K562 (cell line): ENCODE data around the gene RHBDL3. TPM values are rescaled to one million over a fixed set of nuclear protein-coding genes. Genes with fewer than 3 reads are reported as not detected.

Experiments used
- ATAC-seq: fragments of 200-7000 bp; cut with Tn5 transposase; 3 replicates; pipeline ENCODE4 v1.9.1; 2020; ENCODE audit warnings: moderate library complexity
- BruUV-seq: library from RNA; stranded (reverse); fragments of 400-500 nt; replicated peaks from 2 replicates; lab custom pipeline; 2021; lab: Mats Ljungman, UMichigan
- CTCF ChIA-PET: fragments of 300-600 bp; formaldehyde crosslinking; extraction: SDS; loops from one replicate; lab custom pipeline; 2021; ENCODE audit warnings: low intra/inter-chr PET ratio; lab: Yijun Ruan, JAX
- POLR2A ChIA-PET: fragments of 300-600, 350-650 bp; sonication (Branson Sonifier 250); formaldehyde crosslinking; extraction: SDS; loops from one replicate; lab custom pipeline; 2021; ENCODE audit warnings: antibody characterized with exemption, inconsistent platforms; lab: Yijun Ruan, JAX
- DNase-seq, 4 experiments: peaks; one replicate each; pipeline versions ENCODE4 v3.0.0 to v3.0.0-alpha.2; 2011 to 2018; ENCODE audit warnings: low spot score in 3 of 4, mixed read lengths in 3 of 4; ENCODE audit errors: extremely low read depth in 1 of 4
- FAIRE-seq: peaks from 2 replicates; lab custom pipeline; 2011; peaks lifted over from hg19 to GRCh38; lab: Jason Lieb, UNC
- H2AFZ ChIP-seq: 2 replicates; pipeline ENCODE4 v1.6.0; 2011; ENCODE audit warnings: low read depth, low read length, control low read depth, inconsistent platforms
- H3K27ac ChIP-seq: fragments of 200-600 bp; 3 replicates; pipeline ENCODE4 v1.8.0; 2011; ENCODE audit warnings: low read depth, mild to moderate bottlenecking, control low read depth, inconsistent platforms, low read length, moderate library complexity, mixed read lengths; ENCODE audit errors: extremely low read depth
- H3K27me3 ChIP-seq, 2 experiments: fragments of 300-600 bp in 1 of 2; 2 replicates in 1 of 2; 3 replicates in 1 of 2; pipeline versions ENCODE4 v1.6.0 to v1.8.0; 2011; ENCODE audit warnings: inconsistent platforms in 2 of 2, low read length in 2 of 2, mild to moderate bottlenecking in 1 of 2, mixed read lengths in 1 of 2, moderate library complexity in 1 of 2; ENCODE audit not compliant: control insufficient read depth in 2 of 2, insufficient read depth in 2 of 2
- H3K36me3 ChIP-seq: fragments of 300-600 bp; 3 replicates; pipeline ENCODE4 v1.8.0; 2011; ENCODE audit warnings: mild to moderate bottlenecking, low read length, inconsistent platforms; ENCODE audit not compliant: control insufficient read depth, insufficient read depth
- H3K4me1 ChIP-seq, 2 experiments: fragments of 200-600 bp in 1 of 2; replicated peaks in 1 of 2; 2 replicates in 1 of 2; 3 replicates in 1 of 2; pipeline versions ENCODE4 v1.5.1 to v1.8.0; 2011; ENCODE audit warnings: inconsistent platforms in 2 of 2, low read length in 2 of 2, mild to moderate bottlenecking in 1 of 2, mixed read lengths in 1 of 2, moderate library complexity in 1 of 2; ENCODE audit not compliant: control insufficient read depth in 2 of 2, insufficient read depth in 2 of 2
- H3K4me2 ChIP-seq: 2 replicates; pipeline ENCODE4 v1.6.1; 2011; ENCODE audit warnings: low read length, control low read depth, inconsistent platforms, mixed read lengths; ENCODE audit not compliant: insufficient read depth
- H3K4me3 ChIP-seq: fragments of 200-600 bp; sonication (generic), shearing (Covaris generic); 2 replicates; pipeline ENCODE4 v1.5.1; 2016; ENCODE audit warnings: control low read depth, inconsistent platforms
- H3K79me2 ChIP-seq: fragments of 200-600 bp; 3 replicates; pipeline ENCODE4 v1.8.0; 2011; ENCODE audit warnings: low read length, inconsistent platforms; ENCODE audit not compliant: control insufficient read depth, insufficient read depth
- H3K9ac ChIP-seq, 2 experiments: 2 replicates each; pipeline versions ENCODE4 v1.6.0 to v1.6.1; 2011; ENCODE audit warnings: low read depth in 2 of 2, low read length in 2 of 2, control low read depth in 1 of 2, inconsistent platforms in 1 of 2, mild to moderate bottlenecking in 1 of 2, mixed read lengths in 1 of 2; ENCODE audit not compliant: insufficient read depth in 1 of 2
- H3K9me1 ChIP-seq: one replicate; pipeline ENCODE4 v1.6.0; 2011; ENCODE audit warnings: inconsistent platforms, mild to moderate bottlenecking, low read length, moderate library complexity; ENCODE audit not compliant: control insufficient read depth, insufficient read depth
- H3K9me3 ChIP-seq: replicated peaks from 2 replicates; pipeline ENCODE4 v1.5.1; 2011; ENCODE audit warnings: low read depth, low read length, inconsistent platforms; ENCODE audit not compliant: control insufficient read depth, insufficient read depth
- H4K20me1 ChIP-seq: replicated peaks from 2 replicates; pipeline ENCODE4 v1.6.1; 2011; ENCODE audit warnings: low read length, inconsistent platforms, mixed read lengths; ENCODE audit not compliant: control insufficient read depth, insufficient read depth
- ATF1 ChIP-seq, 2 experiments: fragments of 450-650 bp in 1 of 2; IDR thresholded peaks; 2 replicates each; pipeline ENCODE4 v1.6.1; 2016; ENCODE audit warnings: missing compliant biosample characterization in 1 of 2, missing genetic modification characterization in 1 of 2
- BRD4 ChIP-seq: fragments of 200-600 bp; sonication (generic); IDR thresholded peaks from 2 replicates; pipeline ENCODE4 v1.6.1; 2017; ENCODE audit warnings: inconsistent platforms
- CC2D1A ChIP-seq: fragments of 450-650 bp; IDR thresholded peaks from 2 replicates; pipeline ENCODE4 v1.6.1; 2017; ENCODE audit warnings: mild to moderate bottlenecking
- FOXA3 ChIP-seq, 2 experiments: fragments of 450-650 bp in 1 of 2; sonication (generic) in 1 of 2; formaldehyde crosslinking; IDR thresholded peaks in 1 of 2; conservative IDR thresholded peaks in 1 of 2; 2 replicates each; pipeline versions ENCODE4 v1.4.0 to v1.8.0; 2020 to 2022; ENCODE audit warnings: mild to moderate bottlenecking in 2 of 2, missing genetic modification reagents in 1 of 2
- KDM1A ChIP-seq, 2 experiments: fragments of 450-650 bp; IDR thresholded peaks; 2 replicates each; pipeline ENCODE4 v1.6.1; 2016; ENCODE audit warnings: mild to moderate bottlenecking in 2 of 2
- MTA1 ChIP-seq: fragments of 450-650 bp; IDR thresholded peaks from 2 replicates; pipeline ENCODE4 v1.6.1; 2017; ENCODE audit warnings: borderline replicate concordance
- NR2C1 ChIP-seq, 2 experiments: fragments of 450-650 bp; IDR thresholded peaks; 2 replicates each; pipeline ENCODE4 v1.6.1; 2017; ENCODE audit warnings: mild to moderate bottlenecking in 2 of 2, antibody characterized with exemption in 1 of 2, inconsistent platforms in 1 of 2, missing compliant biosample characterization in 1 of 2, missing genetic modification characterization in 1 of 2
- PCBP1 ChIP-seq: fragments of 200-400 bp; formaldehyde crosslinking; IDR thresholded peaks from 2 replicates; pipeline ENCODE4 v1.6.1; 2018; ENCODE audit warnings: mild to moderate bottlenecking, low read depth, low read length; ENCODE audit not compliant: poor library complexity, severe bottlenecking
- PYGO2 ChIP-seq: fragments of 450-650 bp; IDR thresholded peaks from 2 replicates; pipeline ENCODE4 v1.6.1; 2016; ENCODE audit warnings: mild to moderate bottlenecking, missing genetic modification characterization, moderate library complexity, missing compliant biosample characterization
- SRSF1 ChIP-seq: fragments of 200-400 bp; formaldehyde crosslinking; IDR thresholded peaks from 2 replicates; pipeline ENCODE4 v1.6.1; 2017; ENCODE audit warnings: mild to moderate bottlenecking, low read depth, low read length, moderate library complexity
- TAF1 ChIP-seq: IDR thresholded peaks from 2 replicates; pipeline ENCODE4 v1.6.1; 2011; ENCODE audit warnings: mild to moderate bottlenecking, low read length, moderate library complexity; ENCODE audit not compliant: insufficient read depth, control insufficient read depth, severe bottlenecking; ENCODE audit errors: extremely low read depth
- ZFP36 ChIP-seq: fragments of 150-350 bp; IDR thresholded peaks from 2 replicates; pipeline ENCODE4 v1.6.1; 2018; ENCODE audit warnings: low read length, low read depth; ENCODE audit not compliant: partially characterized antibody
- ZNF212 ChIP-seq: fragments of 450-650 bp; formaldehyde crosslinking; IDR thresholded peaks from 2 replicates; pipeline ENCODE4 v1.4.0; 2020; ENCODE audit warnings: mild to moderate bottlenecking
- ZNF57 ChIP-seq: fragments of 450-650 bp; formaldehyde crosslinking; IDR thresholded peaks from 2 replicates; pipeline ENCODE4 v1.4.0; 2020; ENCODE audit warnings: mild to moderate bottlenecking, moderate library complexity
- ZNF778 ChIP-seq: fragments of 450-650 bp; formaldehyde crosslinking; IDR thresholded peaks from 2 replicates; pipeline ENCODE4 v1.4.0; 2020; ENCODE audit warnings: mild to moderate bottlenecking, moderate library complexity
- WGBS: fragments of 100-300 bp; shearing (Covaris generic); methylation state at CpG from one replicate; pipeline ENCODE4 v1.1.6; 2016; ENCODE audit warnings: low coverage, mixed read lengths; ENCODE audit not compliant: insufficient coverage; ENCODE audit errors: missing lambda C conversion rate; 5-methylcytosine and 5-hydroxymethylcytosine counted together
- in situ Hi-C: fragments of 300-500 bp; cut with MboI; formaldehyde crosslinking; loops from 4 replicates; pipeline ENCODE4 v1.15.0; 2018; ENCODE audit warnings: inconsistent platforms, mixed read lengths
- intact Hi-C: fragments of 100-400 bp; cut with micrococcal nuclease; formaldehyde crosslinking; loops from 2 replicates; pipeline ENCODE4 v1.14.2; 2022
- polyA plus RNA-seq, 8 experiments: library from polyadenylated mRNA; depleted of rRNA in 4 of 8; stranded (reverse) in 5 of 8; unstranded in 3 of 8; fragments of >200 nt; fragmentation: Nextera tagmentation in 2 of 8; fragmentation: Illumina TruSeq in 1 of 8; extraction: Ambion mirVana in 2 of 8; extraction: Trizol in 1 of 8; gene quantifications; 2 replicates each; pipeline versions ENCODE4 v1.2.1 to v1.2.3, GENCODE V29; 2011 to 2014; ENCODE audit warnings: inconsistent platforms in 1 of 8, missing spikeins in 1 of 8
- total RNA-seq, 7 experiments: library from RNA; depleted of rRNA in 6 of 7; stranded (reverse); fragments of >200 nt in 6 of 7; fragmentation: Illumina TruSeq in 2 of 7; extraction: Trizol in 2 of 7; gene quantifications; 2 replicates each; pipeline versions ENCODE4 v1.2.1 to v1.2.3, GENCODE V29; 2011 to 2021; ENCODE audit warnings: low replicate concordance in 1 of 7
- TF ChIP-seq, protein P1 (sequence below): conservative IDR thresholded peaks from 2 replicates; pipeline ENCODE4 v1.6.1; 2011; ENCODE audit warnings: low read depth, mild to moderate bottlenecking, low read length; ENCODE audit not compliant: control insufficient read depth
- TF ChIP-seq, protein P2 (sequence below): sonication (generic); formaldehyde crosslinking; IDR thresholded peaks from 2 replicates; pipeline ENCODE4 v1.5.0; 2020; ENCODE audit warnings: missing genetic modification reagents

The RHBDL3 gene
- total and polyA plus RNA-seq, 9 of the 15 experiments (the other 6 are each of a cell fraction or from before 2014, with no cell fraction given), result 0.06 to 0.31 (median 0.09) TPM; not detected in 4

DNA sequence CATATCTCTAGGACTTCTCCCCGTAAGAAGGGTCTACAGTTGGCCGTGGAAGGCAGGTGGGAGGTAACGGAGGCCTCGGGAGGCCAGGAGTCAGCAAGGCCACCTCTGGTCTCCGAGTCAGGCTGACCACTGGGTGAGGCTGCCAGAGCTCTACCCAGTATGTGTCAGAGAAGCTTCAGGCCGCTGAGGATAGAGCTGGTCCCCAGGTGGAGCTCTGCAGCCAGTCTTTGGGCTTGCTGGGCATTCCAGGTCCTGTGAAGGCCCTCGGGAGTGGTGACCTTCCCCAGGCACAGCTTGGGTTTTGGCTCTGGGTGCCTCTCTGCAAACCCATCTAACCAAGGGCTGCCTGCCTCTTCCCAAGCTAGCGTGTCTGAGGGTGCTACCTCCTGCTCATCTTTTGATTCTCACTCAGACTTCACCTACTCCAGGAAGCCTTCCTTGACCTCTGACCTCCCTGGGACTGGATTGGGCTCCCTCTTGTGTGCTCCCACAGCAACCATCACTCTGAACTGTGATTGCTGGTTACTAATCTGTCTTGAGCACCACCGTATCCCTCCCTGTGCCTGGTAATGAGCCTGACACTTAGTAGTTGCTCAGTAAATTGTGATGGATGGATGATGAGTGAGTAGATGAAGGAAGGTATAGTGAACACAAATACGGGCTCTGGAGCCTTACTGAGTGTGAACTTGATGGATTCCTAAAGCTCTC is 22.3 kb downstream of the RHBDL3 start:
- intact Hi-C loops, result no loop called here
- no peak for DNase-seq
- TF ChIP-seq PYGO2 (tag) (no peak), KDM1A (IDR thresholded peaks at IDR 0.05) (peak; percentile 71 to 77; a peak in 3 of 4 replicates), ZNF57 (CRISPR knock-in tag) (no peak), MTA1 (no peak), ZFP36 (peak; percentile 87), ATF1 (CRISPR knock-in tag; IDR thresholded peaks at IDR 0.05) (no peak), ATF1 (tag; IDR thresholded peaks at IDR 0.05) (no peak), CC2D1A (no peak), FOXA3 (CRISPR knock-in tag; conservative IDR thresholded peaks at IDR 0.05 in 1 of 2, IDR thresholded peaks at IDR 0.05 in 1 of 2) (no peak), SRSF1 (no peak), ZNF212 (CRISPR knock-in tag) (no peak), TAF1 (no peak), BRD4 (no peak), PCBP1 (no peak), NR2C1 (IDR thresholded peaks at IDR 0.05) (peak; percentile 80), NR2C1 (tag; IDR thresholded peaks at IDR 0.05) (peak; percentile 61), ZNF778 (CRISPR knock-in tag) (no peak)
- TF ChIP-seq, protein P1, sequence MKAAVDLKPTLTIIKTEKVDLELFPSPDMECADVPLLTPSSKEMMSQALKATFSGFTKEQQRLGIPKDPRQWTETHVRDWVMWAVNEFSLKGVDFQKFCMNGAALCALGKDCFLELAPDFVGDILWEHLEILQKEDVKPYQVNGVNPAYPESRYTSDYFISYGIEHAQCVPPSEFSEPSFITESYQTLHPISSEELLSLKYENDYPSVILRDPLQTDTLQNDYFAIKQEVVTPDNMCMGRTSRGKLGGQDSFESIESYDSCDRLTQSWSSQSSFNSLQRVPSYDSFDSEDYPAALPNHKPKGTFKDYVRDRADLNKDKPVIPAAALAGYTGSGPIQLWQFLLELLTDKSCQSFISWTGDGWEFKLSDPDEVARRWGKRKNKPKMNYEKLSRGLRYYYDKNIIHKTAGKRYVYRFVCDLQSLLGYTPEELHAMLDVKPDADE, result no peak
- TF ChIP-seq, protein P2, sequence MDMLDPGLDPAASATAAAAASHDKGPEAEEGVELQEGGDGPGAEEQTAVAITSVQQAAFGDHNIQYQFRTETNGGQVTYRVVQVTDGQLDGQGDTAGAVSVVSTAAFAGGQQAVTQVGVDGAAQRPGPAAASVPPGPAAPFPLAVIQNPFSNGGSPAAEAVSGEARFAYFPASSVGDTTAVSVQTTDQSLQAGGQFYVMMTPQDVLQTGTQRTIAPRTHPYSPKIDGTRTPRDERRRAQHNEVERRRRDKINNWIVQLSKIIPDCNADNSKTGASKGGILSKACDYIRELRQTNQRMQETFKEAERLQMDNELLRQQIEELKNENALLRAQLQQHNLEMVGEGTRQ, result no peak

More for the DNA sequence above, 22.3 kb downstream of the RHBDL3 start:
- ChIA-PET CTCF (no interaction called here), POLR2A (interaction anchor here (1.1 to 2.7 kb wide), 3 partner anchors 10 to 15 kb away, joined by 3 to 14 read pairs (median 5); no protein-coding TSS in a partner anchor)
- WGBS, result 75% methylated on average over 10 of the region's 10 CpGs
- Histone ChIP-seq H3K9me1 (no peaks in the 10 kb centered on the region), H3K9me3 (no peaks in the 10 kb centered on the region), H3K4me1 (peaks cover 35 to 49% of the 10 kb centered on the region in 2 experiments), H3K4me3 (no peak overlapping the region), H2AFZ (peak overlapping the region; percentile 43; the same call in 1 of the 2 replicates), H3K79me2 (no peaks in the 10 kb centered on the region), H3K36me3 (no peaks in the 10 kb centered on the region; the same call in 2 of the 3 replicates), H3K27ac (peak overlapping the region; percentile 76; the same call in 1 of the 3 replicates), H3K4me2 (no peak overlapping the region; the same call in 1 of the 2 replicates), H3K27me3 (no peaks in the 10 kb centered on the region), H4K20me1 (no peaks in the 10 kb centered on the region), H3K9ac (peak overlapping the region in 1 of 2 experiments; percentile 81; a peak in 2 of 4 replicates)
- no TSS peak for BruUV-seq
- FAIRE-seq (peak; percentile 15), ATAC-seq (no peak)
- in situ Hi-C loops, result no loop called here
